Fibroblast of lung (primary cell): ENCODE measurements around the gene RPS28. TPM values are rescaled to one million over a fixed set of nuclear protein-coding genes. Genes with fewer than 3 reads are reported as not detected.

Experiments used
- DNase-seq, 2 donors: peaks; one replicate each; pipeline versions ENCODE4 v3.0.0 to v3.0.0-alpha.2; 2010; ENCODE audit warnings: low read depth in 2 of 2
- H2AFZ ChIP-seq: 2 replicates; pipeline ENCODE4 v1.5.1; 2012; ENCODE audit warnings: low read length, control low read depth, inconsistent platforms
- H3K27ac ChIP-seq: 2 replicates; pipeline ENCODE4 v1.5.1; 2011; ENCODE audit warnings: low read length, control low read depth; ENCODE audit not compliant: insufficient read depth
- H3K27me3 ChIP-seq: 2 replicates; pipeline ENCODE4 v1.5.1; 2011; ENCODE audit warnings: mild to moderate bottlenecking, low read length; ENCODE audit not compliant: control insufficient read depth, insufficient read depth
- H3K36me3 ChIP-seq: 2 replicates; pipeline ENCODE4 v1.5.1; 2011; ENCODE audit warnings: low read length; ENCODE audit not compliant: control insufficient read depth, insufficient read depth
- H3K4me1 ChIP-seq: 2 replicates; pipeline ENCODE4 v1.5.1; 2011; ENCODE audit warnings: low read length; ENCODE audit not compliant: control insufficient read depth, insufficient read depth; ENCODE audit errors: extremely low read depth
- H3K4me2 ChIP-seq: 2 replicates; pipeline ENCODE4 v1.5.1; 2011; ENCODE audit warnings: low read length, control low read depth; ENCODE audit not compliant: insufficient read depth; ENCODE audit errors: extremely low read depth
- H3K4me3 ChIP-seq, 4 experiments: fragments of 200-600 bp in 1 of 4; sonication (generic) in 1 of 4; replicated peaks in 1 of 4; 2 replicates each; pipeline ENCODE4 v1.5.1; 2011 to 2016; ENCODE audit warnings: low read length in 4 of 4, low read depth in 3 of 4, mild to moderate bottlenecking in 3 of 4, control low read depth in 2 of 4, inconsistent platforms in 1 of 4, mixed read lengths in 1 of 4; ENCODE audit not compliant: insufficient read depth in 1 of 4; ENCODE audit errors: control extremely low read depth in 1 of 4
- H3K79me2 ChIP-seq: 2 replicates; pipeline ENCODE4 v1.5.1; 2012; ENCODE audit warnings: mild to moderate bottlenecking, low read length, inconsistent platforms; ENCODE audit not compliant: control insufficient read depth, insufficient read depth
- H3K9ac ChIP-seq: 2 replicates; pipeline ENCODE4 v1.5.1; 2011; ENCODE audit warnings: mild to moderate bottlenecking, low read length, control low read depth; ENCODE audit not compliant: insufficient read depth
- H3K9me3 ChIP-seq: 2 replicates; pipeline ENCODE4 v1.5.1; 2012; ENCODE audit warnings: low read depth, low read length; ENCODE audit not compliant: control insufficient read depth, insufficient read depth
- H4K20me1 ChIP-seq: 2 replicates; pipeline ENCODE4 v1.5.1; 2011; ENCODE audit warnings: low read length; ENCODE audit not compliant: control insufficient read depth, insufficient read depth; ENCODE audit errors: extremely low read depth
- CTCF ChIP-seq, 2 donors: IDR thresholded peaks in 1 of 2; conservative IDR thresholded peaks in 1 of 2; 1 replicate in 1 of 2; 2 replicates in 1 of 2; pipeline ENCODE4 v1.5.1; 2011 to 2012; ENCODE audit warnings: low read length in 2 of 2, control low read depth in 1 of 2, inconsistent platforms in 1 of 2, low read depth in 1 of 2, mild to moderate bottlenecking in 1 of 2
- EZH2 ChIP-seq: IDR thresholded peaks from 2 replicates; pipeline ENCODE4 v1.5.1; 2012; ENCODE audit warnings: low read length, control low read depth, mild to moderate bottlenecking; ENCODE audit errors: missing control alignments
- polyA plus RNA-seq, 2 donors: library from polyadenylated mRNA; depleted of rRNA in 1 of 2; stranded (reverse) in 1 of 2; unstranded in 1 of 2; fragments of >200 nt; gene quantifications; 2 replicates each; pipeline ENCODE4 v1.2.1, GENCODE V29; 2011 to 2012; ENCODE audit warnings: missing spikeins in 1 of 2
- total RNA-seq: library from RNA; depleted of rRNA; stranded (reverse); fragments of >200 nt; gene quantifications from 2 replicates; pipeline ENCODE4 v1.2.1, GENCODE V29; 2014

RPS28 gene
- total and polyA plus RNA-seq, 2 donors (not counting 1 experiment from before 2014, with no cell fraction given): 216 to 286 TPM

DNA sequence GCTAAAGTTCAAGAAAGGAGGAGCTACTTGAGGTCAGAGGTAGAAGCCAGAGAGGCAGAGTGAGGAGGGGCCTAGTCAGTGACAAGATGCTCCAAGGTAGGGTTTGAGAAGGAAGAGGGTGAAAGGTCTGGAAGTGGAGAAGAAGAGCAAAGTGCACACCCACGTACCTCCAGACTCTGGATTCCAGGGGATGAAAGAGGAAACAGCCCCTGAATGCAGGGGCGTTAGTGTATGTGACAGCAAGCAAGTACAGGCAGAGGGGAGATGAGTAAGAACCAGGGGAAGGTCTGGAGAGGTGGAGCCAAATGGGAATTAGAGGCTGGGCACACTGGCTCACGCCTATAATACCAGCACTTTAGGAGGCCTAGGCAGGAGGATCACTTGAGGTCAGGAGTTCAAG is 8.7 kb downstream of the RPS28 start:
- no peak overlapping the region for H3K4me3 ChIP-seq
- H3K4me1 ChIP-seq: no peaks in the 10 kb centered on the region
- no peak overlapping the region for H2AFZ ChIP-seq
- H3K27ac ChIP-seq: no peak overlapping the region
- no peaks in the 10 kb centered on the region for H3K36me3 ChIP-seq
- no peaks in the 10 kb centered on the region for H4K20me1 ChIP-seq
- H3K9ac ChIP-seq: no peak overlapping the region
- no peak for DNase-seq
- no peak overlapping the region for H3K4me2 ChIP-seq
- TF ChIP-seq CTCF (conservative IDR thresholded peaks at IDR 0.05 in 1 of 2, IDR thresholded peaks at IDR 0.05 in 1 of 2; ENCODE audit: low read depth in 1 of 2, low read length in 2 of 2): no peak
- no peaks in the 10 kb centered on the region for H3K9me3 ChIP-seq
- peaks cover 21% of the 10 kb centered on the region for H3K27me3 ChIP-seq
- no peaks in the 10 kb centered on the region for H3K79me2 ChIP-seq

DNA sequence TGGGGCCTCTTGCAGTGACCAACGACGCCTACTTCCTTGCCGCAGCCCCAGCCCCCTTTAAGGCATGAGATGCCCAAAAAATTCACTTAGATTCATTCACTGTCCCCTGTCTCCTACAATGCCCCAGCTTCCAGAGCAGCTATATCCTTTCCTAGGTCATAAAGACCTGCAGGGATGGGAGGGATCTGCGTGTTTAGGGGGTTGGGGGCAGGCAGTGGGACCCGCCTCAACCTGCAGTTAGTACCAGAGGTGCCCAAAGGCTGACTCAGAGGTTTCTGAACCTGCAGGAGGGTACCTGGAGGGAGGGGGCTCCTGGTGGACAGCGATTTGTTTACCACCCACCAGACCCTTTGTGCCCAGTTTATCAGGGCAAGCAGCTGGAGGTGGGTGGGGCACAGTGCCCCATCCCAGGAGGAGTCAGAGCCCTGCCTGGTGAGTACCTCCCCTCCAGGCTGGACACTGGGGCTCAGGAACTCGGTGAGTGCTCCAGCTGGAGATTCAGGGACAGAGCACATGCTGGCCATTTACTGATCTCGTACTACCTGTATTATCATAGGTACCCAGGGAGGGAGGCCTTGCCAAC is 10.1 kb downstream of the RPS28 start:
- Histone ChIP-seq H2AFZ (no peak overlapping the region), H4K20me1 (no peaks in the 10 kb centered on the region), H3K9ac (no peak overlapping the region), H3K4me2 (no peak overlapping the region), H3K27ac (no peak overlapping the region), H3K27me3 (peaks cover 21% of the 10 kb centered on the region), H3K4me1 (no peaks in the 10 kb centered on the region), H3K4me3 (no peak overlapping the region), H3K79me2 (no peaks in the 10 kb centered on the region), H3K9me3 (no peaks in the 10 kb centered on the region), H3K36me3 (no peaks in the 10 kb centered on the region)
- DNase-seq: no peak
- TF ChIP-seq EZH2 (no peak), CTCF (conservative IDR thresholded peaks at IDR 0.05 in 1 of 2, IDR thresholded peaks at IDR 0.05 in 1 of 2; ENCODE audit: low read depth in 1 of 2, low read length in 2 of 2) (no peak)

- no peaks in the 10 kb centered on the region for H3K36me3 ChIP-seq
- H3K27me3 ChIP-seq: peaks cover 21% of the 10 kb centered on the region
- no peak overlapping the region for H3K4me2 ChIP-seq
- H3K9me3 ChIP-seq: no peaks in the 10 kb centered on the region
- DNase-seq: no peak
- H3K27ac ChIP-seq: no peak overlapping the region
- H2AFZ ChIP-seq: no peak overlapping the region
- H3K4me3 ChIP-seq: no peak overlapping the region
- H3K9ac ChIP-seq: no peak overlapping the region
- no peaks in the 10 kb centered on the region for H3K4me1 ChIP-seq
- TF ChIP-seq CTCF (conservative IDR thresholded peaks at IDR 0.05 in 1 of 2, IDR thresholded peaks at IDR 0.05 in 1 of 2; ENCODE audit: low read depth in 1 of 2, low read length in 2 of 2): no peak
- TF ChIP-seq EZH2: no peak
- H3K79me2 ChIP-seq: no peaks in the 10 kb centered on the region
- no peaks in the 10 kb centered on the region for H4K20me1 ChIP-seq
Measured at GRCh38 chr19:8332976-8333766, 11.9 kb downstream of the RPS28 start.
